Stimulated activated CD4-positive, alpha-beta T cell treated with anti-CD3 and anti-CD28 coated beads, Interleukin-4, amount 100 ng/mL, for 48 hours (primary cell): ENCODE results near the gene GPR153.
"Not testable (repeated sequence)": the region's sequence is repeated elsewhere in the genome, so short reads cannot be mapped to it uniquely, and the experiment has no call there.

Source experiments
- DNase-seq, 2 donors: peaks; one replicate each; pipeline ENCODE4 v3.0.0-alpha.2; 2020; ENCODE audit warnings: low read depth in 2 of 2

Gene GPR153

DNA sequence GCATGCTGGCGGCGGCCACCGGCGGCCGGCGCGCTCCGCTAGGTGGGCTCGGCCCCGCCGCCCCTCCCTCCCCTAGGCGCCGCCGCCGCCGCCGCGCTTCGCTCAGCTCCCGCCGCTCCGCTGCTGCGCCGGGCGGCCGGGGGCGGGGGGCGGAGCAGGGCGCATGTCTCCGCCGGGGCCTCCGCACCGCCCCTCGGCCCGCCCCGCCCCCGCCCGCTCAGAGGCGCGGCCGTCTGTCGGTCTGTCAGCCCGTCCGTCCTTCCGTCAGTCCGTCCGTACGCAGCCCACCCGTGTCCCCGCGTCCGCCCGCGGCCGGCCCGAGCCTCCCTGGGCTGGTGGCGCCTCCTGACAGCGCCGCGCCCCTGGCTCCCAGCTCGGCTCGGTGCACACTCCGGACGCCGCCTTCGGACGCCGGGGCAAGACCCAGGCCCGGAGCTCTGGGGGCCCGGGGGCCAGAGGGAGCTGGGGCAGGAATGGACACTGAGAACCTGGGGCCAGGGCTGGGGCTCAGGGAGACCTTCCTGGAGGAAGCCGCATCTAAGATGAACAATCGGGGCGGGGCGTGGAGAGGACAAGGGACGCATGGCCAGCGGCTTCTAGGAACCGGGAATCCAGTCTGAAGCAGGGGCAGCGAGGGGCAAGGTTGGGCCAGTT is at the start of gene GPR153:
Gene GPR153 (minus strand): TSS at position 138 of the 654 bp plus-strand sequence. CDS start 6,193 bp downstream, outside the sequence.
- peak in 1 of 2 donors; percentile 58 for DNase-seq

DNA sequence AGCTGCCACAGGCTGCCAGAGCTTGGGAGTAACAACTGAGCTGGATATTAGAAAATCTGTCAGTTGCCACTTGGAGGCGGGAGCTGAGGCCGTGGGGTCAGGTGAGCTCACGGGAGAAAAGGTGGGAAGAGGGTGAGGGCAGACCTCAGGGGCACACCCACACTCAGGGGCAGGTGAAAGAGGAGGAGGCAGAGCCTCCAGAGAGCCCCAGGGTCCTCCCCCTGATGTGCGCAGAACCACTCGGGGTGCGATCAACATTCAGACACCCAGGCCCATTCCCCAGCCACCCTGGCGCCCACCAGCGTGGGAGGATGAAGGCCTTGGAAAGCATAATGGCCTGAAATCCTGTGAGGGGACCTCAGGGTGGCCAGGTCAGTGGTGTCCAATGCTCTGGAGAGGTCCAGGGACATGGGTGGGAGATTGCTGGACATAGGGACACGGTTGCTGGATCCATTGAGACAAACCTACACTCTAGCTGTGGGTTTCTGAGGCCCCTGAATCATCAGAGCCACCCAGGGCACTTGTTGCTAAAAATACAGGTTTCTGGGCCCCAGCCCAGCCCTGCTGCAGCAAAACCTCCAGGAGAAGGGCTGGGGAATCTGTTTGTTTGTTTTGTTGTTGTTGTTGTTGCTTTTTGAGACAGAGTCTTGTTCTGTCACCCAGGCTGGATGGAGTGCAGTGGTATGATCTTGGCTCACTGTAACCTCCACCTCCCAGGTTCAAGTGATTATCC is 49.4 kb upstream of the GPR153 start:
- DNase-seq = no peak

DNA sequence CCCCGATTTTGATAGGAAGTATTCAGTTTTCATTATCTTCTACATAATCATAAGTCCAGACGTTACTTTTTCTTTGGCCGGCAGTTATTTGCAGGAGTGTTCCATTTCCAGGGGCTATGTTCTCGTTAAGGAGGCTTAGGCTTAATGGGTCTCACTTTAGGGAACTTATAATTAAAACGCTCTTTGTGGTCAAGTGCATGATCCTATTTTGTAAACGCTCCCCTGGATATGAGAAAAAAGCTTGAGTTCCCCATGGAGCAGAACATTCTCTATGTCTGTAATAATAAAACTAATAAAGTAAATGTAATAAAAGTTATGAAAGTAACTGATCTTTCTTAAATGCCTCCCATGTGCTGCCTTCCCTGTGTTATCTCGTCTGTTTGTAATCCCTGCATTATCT is 48.7 kb upstream of the GPR153 start:
- DNase-seq = no peak

DNA sequence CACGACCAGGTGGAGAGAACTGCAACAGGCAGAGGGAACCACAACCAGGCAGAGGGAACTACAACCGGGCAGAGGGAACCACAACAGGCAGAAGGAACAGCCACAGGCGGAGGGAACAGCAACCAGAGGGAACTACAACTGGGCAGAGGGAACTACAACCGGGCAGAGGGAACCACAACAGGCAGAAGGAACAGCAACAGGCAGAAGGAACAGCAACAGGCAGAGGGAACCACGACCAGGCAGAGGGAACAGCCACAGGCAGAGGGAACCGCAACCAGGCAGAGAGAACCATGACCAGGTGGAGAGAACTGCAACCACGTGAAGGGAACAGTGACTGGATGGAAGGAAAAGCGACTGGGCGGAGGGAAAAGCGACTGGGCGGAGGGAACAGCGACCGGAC is 47.6 kb upstream of the GPR153 start:
- DNase-seq = no peak

DNA sequence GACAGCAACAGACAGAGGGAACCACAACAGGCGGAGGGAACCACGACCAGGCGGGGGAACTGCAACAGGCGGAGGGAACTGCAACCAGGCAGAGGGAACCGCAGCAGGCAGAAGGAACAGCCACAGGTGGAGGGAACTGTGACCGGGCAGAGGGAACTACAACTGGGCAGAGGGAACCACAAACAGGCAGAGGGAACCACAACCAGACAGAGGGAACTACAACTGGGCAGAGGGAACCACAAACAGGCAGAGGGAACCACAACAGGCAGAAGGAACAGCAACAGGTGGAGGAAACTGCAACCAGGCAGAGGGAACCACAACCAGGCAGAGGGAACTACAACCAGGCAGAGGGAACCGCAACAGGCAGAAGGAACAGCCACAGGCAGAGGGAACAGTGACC is 46.8 kb upstream of the GPR153 start:
- DNase-seq = not testable (repeated sequence)

DNA sequence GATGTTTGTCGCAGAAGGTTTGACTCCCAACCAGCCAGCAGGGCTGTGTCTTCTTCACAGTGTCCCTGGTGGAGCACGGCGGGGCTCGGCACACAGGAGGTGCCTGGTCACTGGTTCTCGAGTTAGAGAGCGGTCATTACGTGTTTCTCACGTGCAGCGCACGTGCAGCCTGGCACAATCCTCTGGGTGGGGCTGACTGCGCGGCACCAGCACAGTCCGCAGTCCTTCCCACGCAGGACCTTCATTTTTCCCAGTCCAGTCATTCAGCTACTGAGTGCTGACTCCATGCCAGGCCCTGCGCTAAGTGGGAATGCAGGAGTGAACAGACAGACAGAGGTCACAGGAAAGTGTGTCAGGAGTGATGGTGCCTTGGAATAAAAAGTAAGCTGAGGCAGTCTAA is 46.2 kb upstream of the GPR153 start:
- no peak for DNase-seq

DNA sequence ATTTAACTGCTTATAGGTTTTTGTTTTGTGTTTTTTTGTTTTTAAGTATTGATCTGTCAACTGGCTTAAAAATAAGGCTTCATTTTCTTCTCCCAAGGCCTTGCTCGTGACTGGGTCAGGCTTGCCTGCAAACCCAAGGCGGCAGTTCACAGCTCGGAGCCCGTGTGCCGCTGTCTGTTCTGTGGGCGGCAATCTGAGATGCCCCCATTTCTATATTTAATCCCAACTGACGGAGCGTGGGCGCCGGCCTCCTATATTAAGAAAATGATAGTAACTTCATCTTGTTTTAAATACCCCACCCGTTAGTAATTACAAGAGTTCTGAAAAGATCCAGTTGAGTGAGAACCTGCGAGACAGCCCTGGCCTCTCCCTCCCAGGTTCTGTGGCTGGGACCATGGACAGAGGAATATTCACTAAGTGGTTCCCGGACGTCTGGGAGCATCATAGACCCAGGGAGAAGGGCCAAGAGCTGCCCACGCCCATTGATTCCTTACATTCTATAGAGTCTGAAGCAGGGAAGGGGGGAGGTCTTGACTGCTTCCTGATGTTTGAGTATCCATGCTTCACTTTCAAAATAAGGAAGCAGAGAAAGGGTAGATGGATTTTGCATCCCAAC is 42.6 kb upstream of the GPR153 start:
- no peak for DNase-seq

DNA sequence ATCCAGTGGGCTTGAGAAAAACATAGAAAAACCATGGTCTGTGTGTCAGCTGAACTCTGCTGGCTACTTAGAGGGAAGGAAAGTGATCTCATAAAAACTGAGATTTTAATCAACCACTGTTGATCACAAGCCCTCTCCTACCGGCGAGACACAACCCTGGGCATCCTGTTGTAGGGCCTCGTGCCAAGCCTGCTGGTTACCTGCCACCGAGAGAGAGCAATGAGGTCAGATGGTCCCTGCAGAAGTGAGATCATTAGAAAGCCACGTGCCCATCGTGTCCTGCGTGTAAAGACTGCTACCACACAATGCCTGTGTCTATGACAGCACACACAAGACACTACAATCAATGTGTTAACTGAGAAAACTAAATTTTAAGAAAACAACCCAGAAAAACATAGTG is 41.7 kb upstream of the GPR153 start:
- DNase-seq = no peak

DNA sequence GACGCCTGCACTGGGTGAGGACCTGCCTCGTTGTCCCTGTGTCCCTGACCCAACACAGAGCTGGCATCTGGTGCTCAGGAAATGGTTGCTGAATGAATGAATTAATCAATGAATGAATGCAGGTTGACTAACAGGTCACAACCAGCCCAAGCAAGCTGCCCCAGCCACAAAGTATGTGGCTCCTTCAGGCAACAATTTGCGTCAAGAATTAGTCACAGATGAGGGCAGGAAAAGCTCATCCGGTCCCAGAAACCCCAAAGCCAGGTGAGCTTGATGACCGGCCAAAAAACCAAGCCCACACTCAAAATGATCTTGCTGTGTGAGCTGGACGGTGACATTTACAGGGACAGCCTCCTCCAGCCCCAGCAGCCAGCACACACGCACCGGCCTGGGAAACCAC is 40.6 kb upstream of the GPR153 start:
- no peak for DNase-seq

DNA sequence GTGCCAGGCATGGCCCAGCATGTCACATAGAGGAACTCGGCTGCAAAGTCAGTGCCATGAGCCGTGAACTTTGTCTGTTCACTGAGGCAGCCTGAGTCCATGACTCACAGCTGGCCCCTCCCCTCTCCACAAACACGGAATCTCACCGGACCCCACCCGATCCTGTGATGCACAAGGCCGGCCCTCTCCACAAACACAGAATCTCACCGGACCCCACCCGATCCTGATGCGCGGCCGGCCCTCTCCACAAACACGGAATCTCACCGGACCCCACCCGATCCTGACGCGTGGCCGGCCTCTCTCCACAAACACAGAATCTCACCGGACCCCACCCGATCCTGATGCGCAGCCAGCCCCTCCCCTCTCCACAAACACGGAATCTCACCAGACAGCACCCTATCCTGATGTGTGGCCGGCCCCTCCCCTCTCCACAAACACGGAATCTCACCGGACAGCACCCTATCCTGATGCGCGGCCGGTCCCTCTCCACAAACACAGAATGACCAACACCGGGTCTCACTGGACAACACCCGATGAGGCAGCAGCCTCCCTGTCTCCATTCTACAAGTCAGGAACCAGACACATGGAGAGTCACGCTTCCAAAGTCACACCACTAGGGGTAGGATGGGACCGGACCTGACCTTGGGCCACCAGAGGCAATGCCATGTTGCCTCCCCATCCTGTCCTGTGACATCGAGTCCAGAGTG is 39.6 kb upstream of the GPR153 start:
- DNase-seq = no peak

DNA sequence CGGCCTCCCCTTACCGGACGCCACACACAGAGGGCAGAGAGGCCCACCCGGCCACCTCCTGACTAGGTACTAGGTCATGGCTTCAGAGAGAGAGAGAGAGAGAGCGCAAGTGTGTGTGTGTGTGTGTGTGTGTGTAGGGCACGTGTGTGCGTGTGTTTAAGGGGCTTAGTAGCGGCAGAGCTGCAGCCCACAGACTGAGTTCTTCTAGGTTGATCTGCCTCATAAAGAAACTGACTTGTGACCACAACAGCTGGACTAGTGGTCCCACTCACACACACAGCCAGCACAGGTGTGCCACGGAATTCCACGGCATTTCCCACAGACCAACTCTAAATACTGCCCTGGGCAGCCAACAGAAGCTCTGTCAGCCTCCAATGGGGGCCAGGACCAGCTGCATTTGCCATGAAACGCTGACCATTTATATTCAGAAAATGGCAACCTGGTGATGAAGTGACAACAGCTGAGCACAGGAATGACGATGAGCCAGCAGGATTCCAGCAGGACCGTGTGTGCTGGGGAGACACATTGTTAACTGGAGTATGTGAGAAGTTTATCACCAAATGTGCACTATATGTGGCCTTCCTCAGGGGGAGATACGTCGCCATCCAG is 38.8 kb upstream of the GPR153 start:
- DNase-seq = no peak

DNA sequence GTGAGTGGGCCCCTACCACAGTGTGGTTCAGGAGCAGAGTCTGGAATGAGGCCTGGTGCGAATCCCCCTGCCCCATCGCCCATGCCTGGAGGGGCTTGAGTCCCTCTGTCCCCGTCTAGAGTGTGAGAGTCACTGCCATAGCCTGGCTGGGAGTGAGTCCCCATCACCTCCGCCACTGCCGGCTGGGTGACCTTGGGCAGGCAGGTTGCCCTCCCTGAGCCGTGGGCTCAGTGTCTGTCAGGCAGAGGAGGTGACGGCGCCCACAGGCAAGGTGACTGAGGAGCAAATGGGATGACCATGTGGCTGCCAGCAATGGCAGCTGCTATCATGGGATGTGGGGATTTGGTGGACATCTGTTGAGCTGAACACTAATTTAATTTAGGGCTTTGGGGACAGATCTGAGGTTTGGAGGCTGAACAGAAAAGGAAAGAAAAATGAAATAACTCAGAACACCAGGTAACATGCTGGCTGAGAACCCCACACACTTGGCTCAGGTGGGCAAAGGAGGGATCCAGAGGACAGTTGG is 38.1 kb upstream of the GPR153 start:
- no peak for DNase-seq

DNA sequence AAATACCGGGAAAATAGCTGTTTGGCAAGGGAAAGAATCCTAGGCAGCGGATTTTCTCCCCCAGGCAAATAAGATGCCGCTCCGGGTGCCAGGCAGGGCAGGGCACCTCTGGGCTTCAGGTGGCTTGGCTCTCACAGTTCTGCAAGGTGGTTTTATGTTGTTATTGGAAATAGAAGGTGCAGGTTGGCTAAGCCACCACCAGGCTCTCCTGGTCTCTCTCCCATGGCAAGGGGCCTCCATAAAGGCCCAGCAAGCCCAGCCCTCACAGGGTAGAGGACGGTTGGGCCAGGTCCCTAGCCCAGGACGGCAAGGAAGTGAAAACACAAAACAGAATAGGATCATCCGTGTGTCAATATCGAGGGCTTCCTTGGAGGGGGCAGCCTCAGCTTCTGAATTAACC is 37.6 kb upstream of the GPR153 start:
- DNase-seq = no peak

DNA sequence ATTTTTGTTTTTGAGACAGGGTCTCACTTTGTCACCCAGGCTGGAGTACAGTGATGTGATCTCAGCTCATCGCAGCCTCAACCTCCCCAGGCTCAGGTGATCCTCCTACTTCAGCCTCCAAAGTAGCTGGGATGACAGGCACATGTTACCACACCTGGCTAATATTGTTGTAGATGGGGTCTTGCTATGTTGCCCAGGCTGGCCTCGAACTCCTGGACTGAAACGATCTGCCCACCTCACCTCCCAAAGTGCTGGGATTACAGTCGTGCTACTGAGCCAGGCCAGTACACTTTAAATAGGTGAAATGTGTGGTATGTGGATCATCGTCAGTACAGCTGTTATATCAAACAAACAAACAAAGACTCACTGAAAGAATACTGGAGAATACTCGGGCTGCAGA is 35.0 kb upstream of the GPR153 start:
- DNase-seq = no peak

DNA sequence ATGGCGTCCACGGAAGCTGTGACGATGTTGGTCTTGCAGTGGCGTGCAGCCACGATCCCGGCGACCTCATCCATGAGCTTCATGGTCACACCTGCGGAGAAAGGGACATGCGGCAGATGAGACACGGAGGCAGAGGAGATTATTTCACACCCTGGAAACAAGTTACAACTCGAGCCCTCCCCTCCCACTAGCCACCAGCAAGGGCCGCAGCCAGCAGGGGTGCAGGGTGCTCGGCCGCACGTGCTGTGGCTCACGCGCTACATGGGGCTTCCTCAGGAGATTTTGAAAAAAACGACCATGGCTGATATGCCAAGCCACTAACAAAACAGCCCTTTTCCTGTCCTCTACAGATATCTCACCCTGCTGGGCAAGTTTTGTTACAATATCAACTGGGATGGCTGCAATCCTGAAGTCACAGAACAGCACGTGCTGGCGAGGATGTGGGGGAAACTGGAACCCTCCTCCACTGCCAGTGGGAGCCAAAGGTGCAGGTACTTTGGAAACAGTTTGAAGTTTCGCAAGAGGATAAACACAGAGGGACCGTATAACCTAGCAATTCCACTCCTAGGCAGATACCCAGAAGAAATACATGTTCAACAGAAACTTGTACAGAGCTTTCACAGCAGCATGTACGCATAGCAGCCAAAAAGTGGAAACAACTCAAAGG is 34.1 kb upstream of the GPR153 start:
- DNase-seq = no peak

DNA sequence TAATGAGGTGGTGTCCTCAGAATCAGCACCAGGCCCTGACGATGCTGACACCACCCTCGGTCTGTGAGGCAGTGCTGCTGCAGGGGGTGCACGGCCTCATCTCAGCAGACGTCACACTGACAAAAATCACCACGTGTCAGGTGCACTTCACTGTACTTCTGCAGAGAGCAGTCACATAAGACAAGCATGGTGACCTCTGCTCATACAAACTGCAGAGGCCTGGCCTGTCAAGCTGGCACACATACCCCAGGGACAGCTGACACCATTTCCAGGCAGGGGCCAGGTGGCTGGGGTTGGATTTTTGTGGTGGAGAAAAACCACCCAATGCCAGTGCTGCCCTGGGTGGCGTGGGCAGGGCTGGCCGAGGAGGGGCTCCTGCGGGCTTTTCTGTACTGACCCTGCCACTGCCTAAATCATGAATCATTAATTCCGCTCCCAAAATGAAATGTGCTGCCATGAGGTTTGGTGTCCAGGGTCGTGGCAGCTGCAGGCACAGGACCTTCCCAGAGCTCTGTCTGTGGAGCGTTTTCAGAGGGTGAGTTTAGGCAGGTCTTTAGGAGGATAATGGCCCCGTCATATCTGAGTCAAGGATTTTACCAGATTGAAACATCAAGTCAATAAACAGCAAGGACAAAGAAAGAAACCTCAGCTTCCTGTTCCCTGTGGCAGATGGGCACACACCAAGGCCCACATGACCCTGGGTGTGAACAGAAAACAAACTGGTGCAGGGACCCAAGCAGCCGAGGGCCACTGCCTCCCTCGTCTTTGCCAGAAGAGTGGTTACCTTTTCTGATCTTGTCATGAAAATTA is 33.4 kb upstream of the GPR153 start:
- DNase-seq = no peak

DNA sequence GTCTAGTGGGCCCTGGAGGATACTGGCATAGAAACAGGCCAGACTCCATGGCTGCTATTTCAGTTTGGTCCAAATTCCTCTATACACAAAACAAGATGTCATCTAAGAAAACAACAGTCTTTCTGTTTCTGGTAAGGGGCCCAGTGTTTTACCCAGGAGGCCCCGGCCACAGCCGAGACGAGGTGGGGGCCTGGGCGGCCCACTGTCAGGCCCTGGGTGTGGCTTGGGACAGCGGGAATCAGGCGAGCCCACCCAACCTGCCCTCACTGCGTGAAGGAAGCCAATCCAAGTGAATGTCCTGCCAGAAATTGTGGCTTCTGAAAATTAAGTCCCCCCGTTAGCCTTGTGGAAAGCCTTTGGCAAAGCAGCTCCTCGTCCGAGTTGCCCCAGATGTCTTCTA is 31.2 kb upstream of the GPR153 start:
- no peak for DNase-seq

DNA sequence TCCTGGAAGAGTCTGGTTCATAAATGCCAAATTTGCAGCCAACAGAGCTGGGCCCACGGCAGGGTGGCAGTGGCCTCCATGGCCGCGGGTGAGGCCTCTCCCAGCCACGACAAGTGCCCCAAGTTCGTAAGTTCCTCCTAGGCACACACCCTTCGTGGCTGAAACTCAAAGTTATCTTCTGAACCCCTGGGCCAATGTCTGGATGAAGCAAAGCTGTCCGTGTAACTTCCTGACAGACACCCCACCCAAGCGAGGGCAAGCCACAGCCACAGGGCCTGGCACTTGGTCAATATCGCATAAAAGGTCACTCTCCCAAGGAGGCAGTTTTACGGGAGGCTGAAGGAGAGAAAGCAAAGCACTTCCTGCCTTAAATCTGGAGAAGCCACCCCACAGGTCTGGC is 27.8 kb upstream of the GPR153 start:
- DNase-seq = no peak

DNA sequence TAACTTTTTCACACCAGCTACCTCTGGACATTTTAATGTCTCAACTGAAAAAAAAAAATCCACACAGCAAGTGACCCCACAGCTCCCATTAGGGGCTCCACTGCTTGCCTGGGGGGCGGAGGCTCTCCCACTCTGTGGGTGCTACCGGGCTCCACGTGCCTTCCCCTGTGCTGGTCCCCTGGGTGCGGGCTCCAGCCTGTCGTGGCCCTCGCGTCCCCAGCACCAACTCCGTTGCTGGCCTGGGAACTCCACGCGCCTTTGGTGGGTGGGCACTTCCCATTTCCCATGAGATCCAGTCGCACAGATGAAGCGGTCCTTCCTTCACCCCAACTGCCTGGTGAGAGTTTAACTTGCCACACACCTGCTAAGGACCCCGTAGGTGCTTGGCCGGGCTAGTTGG is 27.1 kb upstream of the GPR153 start:
- no peak for DNase-seq

DNA sequence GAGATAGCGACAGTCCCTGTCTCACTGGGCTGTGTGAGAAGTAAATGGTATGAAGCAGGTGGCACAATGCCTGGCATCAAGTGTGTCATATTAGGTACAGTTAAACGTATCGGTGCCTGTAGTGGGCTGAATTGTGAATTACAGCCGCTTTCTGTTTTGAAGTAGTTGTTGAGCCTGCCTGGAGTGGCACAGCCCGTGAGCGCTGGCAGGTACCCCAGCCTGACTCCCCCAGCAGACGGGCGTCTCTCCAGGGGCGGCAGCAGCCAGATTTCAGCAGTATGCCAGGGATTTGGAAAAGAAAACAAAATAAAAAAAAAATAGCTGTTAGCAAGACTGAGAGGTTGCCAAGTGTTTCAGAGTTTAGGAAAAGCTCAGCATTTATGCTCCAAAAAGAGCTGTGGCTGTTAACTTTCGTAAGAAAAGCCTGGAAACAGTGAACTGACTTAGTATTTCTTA is 26.6 kb upstream of the GPR153 start:
- DNase-seq = no peak
